Heart right ventricle (tissue), 16 donors: Measurements from ENCODE around the gene MEDAG. TPM values are rescaled to one million over a fixed set of nuclear protein-coding genes. Genes with fewer than 3 reads are reported as not detected.

Source experiments
- ATAC-seq, 8 donors: fragments of 200-7000 bp; cut with Tn5 transposase; one replicate each; pipeline ENCODE4 v1.9.1; 2020; ENCODE audit warnings: mild to moderate bottlenecking in 8 of 8, moderate library complexity in 8 of 8, moderate number of reproducible peaks in 1 of 8
- DNase-seq, 2 donors: peaks; one replicate each; pipeline ENCODE4 v3.0.0-alpha.2; 2020
- H3K27ac ChIP-seq, 10 donors: fragments of 200-600 bp; sonication (generic) in 2 of 10; one replicate each; pipeline versions ENCODE4 v1.5.0 to v1.8.0; 2020 to 2022; ENCODE audit warnings: mild to moderate bottlenecking in 3 of 10
- H3K27me3 ChIP-seq, 7 donors: fragments of 200-600 bp; one replicate each; pipeline ENCODE4 v1.8.0; 2021 to 2022; ENCODE audit warnings: mild to moderate bottlenecking in 2 of 7
- H3K36me3 ChIP-seq, 9 donors: fragments of 200-600 bp; sonication (generic) in 1 of 9; one replicate each; pipeline versions ENCODE4 v1.5.0 to v1.8.0; 2020 to 2022; ENCODE audit warnings: mild to moderate bottlenecking in 2 of 9
- H3K4me1 ChIP-seq, 9 donors: fragments of 200-600 bp; sonication (generic) in 1 of 9; one replicate each; pipeline versions ENCODE4 v1.5.0 to v1.8.0; 2020 to 2022; ENCODE audit warnings: mild to moderate bottlenecking in 4 of 9
- H3K4me3 ChIP-seq, 10 donors: fragments of 200-600 bp; sonication (generic) in 2 of 10; one replicate each; pipeline versions ENCODE4 v1.5.0 to v1.8.0; 2020 to 2022; ENCODE audit warnings: mild to moderate bottlenecking in 7 of 10, moderate library complexity in 2 of 10
- H3K9me3 ChIP-seq, 11 donors: fragments of 200-600 bp in 10 of 11; sonication (generic) in 2 of 11; one replicate each; pipeline versions ENCODE4 v1.5.0 to v1.8.0; 2013 to 2022; ENCODE audit warnings: mild to moderate bottlenecking in 2 of 11, control low read depth in 1 of 11, moderate library complexity in 1 of 11
- CTCF ChIP-seq, 9 donors: fragments of 200-600 bp; sonication (generic) in 2 of 9; IDR thresholded peaks; one replicate each; pipeline versions ENCODE4 v1.5.0 to v1.8.0; 2021 to 2022; ENCODE audit warnings: antibody characterized with exemption in 9 of 9, mild to moderate bottlenecking in 5 of 9, moderate library complexity in 1 of 9
- WGBS, 2 donors: extraction: QIAGEN DNeasy Blood & Tissue Kit; methylation state at CpG; one replicate each; pipeline ENCODE4 v1.1.7; 2013; ENCODE audit warnings: inconsistent platforms in 1 of 2; 5-methylcytosine and 5-hydroxymethylcytosine counted together
- intact Hi-C, 10 donors: fragments of 100-400 bp; cut with DNase I; formaldehyde crosslinking; loops; one replicate each; pipeline versions ENCODE4 v1.11.1 to v1.14.2; 2022
- polyA plus RNA-seq, 2 donors: library from polyadenylated mRNA; stranded (reverse); fragments of 200-250 nt; gene quantifications; one replicate each; pipeline ENCODE4 v1.2.3, GENCODE V29; 2013
- total RNA-seq, 10 donors: library from RNA; stranded (reverse); fragmentation: NEBNext Ultra II Directional in 3 of 10; extraction: Animal tissue kit (Norgen Biotek cat#: 25700) in 3 of 10; gene quantifications; one replicate each; pipeline versions ENCODE4 v1.2.1 to v1.2.4, GENCODE V29; 2021 to 2023
- donor health status: Arrhythmogenic right ventricular cardiomyopathy.
- donor health status: ischemic (EF 13 %, LVEDD 7.1; RV severe dilation, severe dysfunction).
- donor health status: healthy with polysubstance abuse.
- donor health status: DM: no; HTN: yes; CAD: no.
- donor health status: DM: no; HTN: no; CAD: no.
- donor health status: ischemic (EF 25% LVEDD 6.9; RV normal size, moderate dysfunction).
- donor health status: ischemic (EF 25% LVEDD 5.7; RV mildly dilated, moderate dysfunction).
- donor health status: healthy.
- donor health status: DM: yes; HTN: yes; CAD: no.
- donor health status: Ischemic cardiomyopathy.
- donor health status: ischemic (EF 35%, LVEDD 5.7; RV mildly dilated, moderate dysfunction).
- donor health status: nonischemic (EF 11% LVEDD 7.7; RV severe dilation, severe dysfunction).
- donor health status: DM: yes; HTN: yes; CAD: no.
- donor health status: PGD.
- donor health status: ischemic (EF 29% LVEDD 5.4; RV normal size, mild dysfunction).
- donor health status: nonischemic (EF 23%, LVEDD 6.1; RV moderate dilation, normal function).

The MEDAG gene
- total and polyA plus RNA-seq, 12 donors, result 3.2 to 22.1 (median 5.5) TPM

- ATAC-seq (no peak), DNase-seq (no peak)
- no peak overlapping the region for H3K27ac ChIP-seq
- intact Hi-C loops, result no loop called here
- TF ChIP-seq CTCF (IDR thresholded peaks at IDR 0.05), result no peak
- no peak overlapping the region for H3K4me3 ChIP-seq
- H3K36me3 ChIP-seq, result no peaks in the 10 kb centered on the region
- peaks cover 0 to 12% (median 0%) of the 10 kb centered on the region in 11 donors for H3K9me3 ChIP-seq
- peaks cover 0 to 22% (median 17%) of the 10 kb centered on the region in 7 donors for H3K27me3 ChIP-seq
- WGBS, 2 donors, result 71 to 75% methylated on average over 6 of the region's 6 CpGs
- peaks cover 0 to 12% (median 4%) of the 10 kb centered on the region in 9 donors for H3K4me1 ChIP-seq
Measured at GRCh38 chr13:30934381-30934780, 28.3 kb downstream of the MEDAG start.

- Histone ChIP-seq H3K27me3 (peaks cover 0 to 22% (median 17%) of the 10 kb centered on the region in 7 donors), H3K36me3 (no peaks in the 10 kb centered on the region), H3K4me1 (peaks cover 0 to 12% (median 4%) of the 10 kb centered on the region in 9 donors), H3K9me3 (peaks cover 0 to 12% (median 0%) of the 10 kb centered on the region in 11 donors), H3K27ac (no peak overlapping the region), H3K4me3 (no peak overlapping the region)
- intact Hi-C loops, result no loop called here
- no peak for DNase-seq
- TF ChIP-seq CTCF (IDR thresholded peaks at IDR 0.05), result no peak
- 91% methylated on average over 3 of the region's 3 CpGs for WGBS, 2 donors
- no peak for ATAC-seq
Measured at GRCh38 chr13:30934803-30935202, 28.7 kb downstream of the MEDAG start.

- H3K27me3 ChIP-seq, result peaks cover 0 to 22% (median 13%) of the 10 kb centered on the region in 7 donors
- peaks cover 0 to 12% (median 4%) of the 10 kb centered on the region in 9 donors for H3K4me1 ChIP-seq
- intact Hi-C loops, result no loop called here
- WGBS, 2 donors, result 76 to 86% methylated on average over 4 of the region's 4 CpGs
- H3K4me3 ChIP-seq, result no peak overlapping the region
- H3K27ac ChIP-seq, result no peak overlapping the region
- TF ChIP-seq CTCF (IDR thresholded peaks at IDR 0.05), result no peak
- DNase-seq, result no peak
- H3K9me3 ChIP-seq, result peaks cover 0 to 12% (median 0%) of the 10 kb centered on the region in 11 donors
- no peaks in the 10 kb centered on the region for H3K36me3 ChIP-seq
- ATAC-seq, result no peak
Measured at GRCh38 chr13:30936971-30937370, 30.9 kb downstream of the MEDAG start.

- peaks cover 0 to 21% (median 0%) of the 10 kb centered on the region in 11 donors for H3K9me3 ChIP-seq
- DNase-seq (no peak), ATAC-seq (no peak)
- no peak for TF ChIP-seq CTCF (IDR thresholded peaks at IDR 0.05)
- 75 to 76% methylated on average over 3 of the region's 3 CpGs for WGBS, 2 donors
- no peaks in the 10 kb centered on the region for H3K4me1 ChIP-seq
- no peaks in the 10 kb centered on the region for H3K36me3 ChIP-seq
- intact Hi-C loops, result no loop called here
- H3K27ac ChIP-seq, result no peak overlapping the region
- H3K4me3 ChIP-seq, result no peak overlapping the region
- no peaks in the 10 kb centered on the region for H3K27me3 ChIP-seq
Measured at GRCh38 chr13:30943881-30944280, 37.8 kb downstream of the MEDAG start.
